ENCODE results near the gene SNX11. TPM values are rescaled to one million over a fixed set of nuclear protein-coding genes. Genes with fewer than 3 reads are reported as not detected.
"Not testable (repeated sequence)": the region's sequence is repeated elsewhere in the genome, so short reads cannot be mapped to it uniquely, and the experiment has no call there.

The SNX11 gene
- total RNA-seq, 1 donor from 2014 or later: 24.7 TPM

- peaks cover 47% of the 10 kb centered on the region for H3K36me3 Mint-ChIP-seq (ENCODE audit: low read depth)
- H3K4me1 Mint-ChIP-seq (ENCODE audit: low read depth): peaks cover 55% of the 10 kb centered on the region
- no peak for TF ChIP-seq CTCF (IDR thresholded peaks at IDR 0.05)
- H3K9me3 Mint-ChIP-seq (ENCODE audit: low read depth): no peaks in the 10 kb centered on the region
- H3K27ac Mint-ChIP-seq (ENCODE audit: unreplicated experiment): no peak overlapping the region
- no peak overlapping the region for H3K4me3 Mint-ChIP-seq (ENCODE audit: unreplicated experiment)
- H3K27me3 Mint-ChIP-seq (ENCODE audit: low read depth): no peaks in the 10 kb centered on the region
- no peak for DNase-seq (ENCODE audit: low spot score)
These were observed 45.3 kb upstream of the SNX11 start for GRCh38 chr17:48062273-48062672.

GRCh38 chr17:48064638-48065037 lies 42.9 kb upstream of the SNX11 start:
- peak overlapping the region; percentile 24 for H3K27ac Mint-ChIP-seq (ENCODE audit: unreplicated experiment)
- H3K4me1 Mint-ChIP-seq (ENCODE audit: low read depth): peaks cover 56% of the 10 kb centered on the region
- no peaks in the 10 kb centered on the region for H3K9me3 Mint-ChIP-seq (ENCODE audit: low read depth)
- TF ChIP-seq CTCF (IDR thresholded peaks at IDR 0.05): no peak
- DNase-seq (ENCODE audit: low spot score): no peak
- H3K27me3 Mint-ChIP-seq (ENCODE audit: low read depth): no peaks in the 10 kb centered on the region
- H3K36me3 Mint-ChIP-seq (ENCODE audit: low read depth): peaks cover 31% of the 10 kb centered on the region
- no peak overlapping the region for H3K4me3 Mint-ChIP-seq (ENCODE audit: unreplicated experiment)

GRCh38 chr17:48066192-48066591 lies 41.4 kb upstream of the SNX11 start:
- H3K9me3 Mint-ChIP-seq (ENCODE audit: low read depth): no peaks in the 10 kb centered on the region
- peaks cover 45% of the 10 kb centered on the region for H3K4me1 Mint-ChIP-seq (ENCODE audit: low read depth)
- H3K36me3 Mint-ChIP-seq (ENCODE audit: low read depth): peaks cover 21% of the 10 kb centered on the region
- no peaks in the 10 kb centered on the region for H3K27me3 Mint-ChIP-seq (ENCODE audit: low read depth)
- DNase-seq (ENCODE audit: low spot score): no peak
- TF ChIP-seq CTCF (IDR thresholded peaks at IDR 0.05): no peak
- no peak overlapping the region for H3K4me3 Mint-ChIP-seq (ENCODE audit: unreplicated experiment)
- H3K27ac Mint-ChIP-seq (ENCODE audit: unreplicated experiment): no peak overlapping the region

GRCh38 chr17:48066656-48067055 lies 40.9 kb upstream of the SNX11 start:
- no peak for TF ChIP-seq CTCF (IDR thresholded peaks at IDR 0.05)
- peaks cover 41% of the 10 kb centered on the region for H3K4me1 Mint-ChIP-seq (ENCODE audit: low read depth)
- peaks cover 19% of the 10 kb centered on the region for H3K36me3 Mint-ChIP-seq (ENCODE audit: low read depth)
- peak overlapping the region; percentile 76 for H3K27ac Mint-ChIP-seq (ENCODE audit: unreplicated experiment)
- DNase-seq (ENCODE audit: low spot score): no peak
- H3K4me3 Mint-ChIP-seq (ENCODE audit: unreplicated experiment): no peak overlapping the region
- H3K27me3 Mint-ChIP-seq (ENCODE audit: low read depth): no peaks in the 10 kb centered on the region
- H3K9me3 Mint-ChIP-seq (ENCODE audit: low read depth): no peaks in the 10 kb centered on the region

GRCh38 chr17:48067245-48067644 lies 40.3 kb upstream of the SNX11 start:
- TF ChIP-seq CTCF (IDR thresholded peaks at IDR 0.05): no peak
- H3K4me3 Mint-ChIP-seq (ENCODE audit: unreplicated experiment): no peak overlapping the region
- no peaks in the 10 kb centered on the region for H3K9me3 Mint-ChIP-seq (ENCODE audit: low read depth)
- H3K4me1 Mint-ChIP-seq (ENCODE audit: low read depth): peaks cover 39% of the 10 kb centered on the region
- peaks cover 19% of the 10 kb centered on the region for H3K36me3 Mint-ChIP-seq (ENCODE audit: low read depth)
- no peak for DNase-seq (ENCODE audit: low spot score)
- H3K27me3 Mint-ChIP-seq (ENCODE audit: low read depth): no peaks in the 10 kb centered on the region
- no peak overlapping the region for H3K27ac Mint-ChIP-seq (ENCODE audit: unreplicated experiment)

- H3K27ac Mint-ChIP-seq (ENCODE audit: unreplicated experiment): peak overlapping the region; percentile 87
These were observed 39.8 kb upstream of the SNX11 start for GRCh38 chr17:48067808-48068207.

More at GRCh38 chr17:48067808-48068207, 39.8 kb upstream of the SNX11 start:
- H3K27me3 Mint-ChIP-seq (ENCODE audit: low read depth); H3K4me3 Mint-ChIP-seq (ENCODE audit: unreplicated experiment); DNase-seq (ENCODE audit: low spot score); H3K9me3 Mint-ChIP-seq (ENCODE audit: low read depth): not testable (repeated sequence)
- H3K4me1 Mint-ChIP-seq (ENCODE audit: low read depth): peaks cover 36% of the 10 kb centered on the region
- peaks cover 16% of the 10 kb centered on the region for H3K36me3 Mint-ChIP-seq (ENCODE audit: low read depth)

All from chondrocyte (in vitro differentiated cells).